HG02678 (cell line): ENCODE results near the gene PPIP5K1.

Source experiments
- ATAC-seq: cut with Tn5 transposase; IDR thresholded peaks from one replicate; pipeline ENCODE4 v1.9.1; 2021; ENCODE audit warnings: mild to moderate bottlenecking, moderate library complexity; ENCODE audit not compliant: unreplicated experiment

The PPIP5K1 gene

DNA sequence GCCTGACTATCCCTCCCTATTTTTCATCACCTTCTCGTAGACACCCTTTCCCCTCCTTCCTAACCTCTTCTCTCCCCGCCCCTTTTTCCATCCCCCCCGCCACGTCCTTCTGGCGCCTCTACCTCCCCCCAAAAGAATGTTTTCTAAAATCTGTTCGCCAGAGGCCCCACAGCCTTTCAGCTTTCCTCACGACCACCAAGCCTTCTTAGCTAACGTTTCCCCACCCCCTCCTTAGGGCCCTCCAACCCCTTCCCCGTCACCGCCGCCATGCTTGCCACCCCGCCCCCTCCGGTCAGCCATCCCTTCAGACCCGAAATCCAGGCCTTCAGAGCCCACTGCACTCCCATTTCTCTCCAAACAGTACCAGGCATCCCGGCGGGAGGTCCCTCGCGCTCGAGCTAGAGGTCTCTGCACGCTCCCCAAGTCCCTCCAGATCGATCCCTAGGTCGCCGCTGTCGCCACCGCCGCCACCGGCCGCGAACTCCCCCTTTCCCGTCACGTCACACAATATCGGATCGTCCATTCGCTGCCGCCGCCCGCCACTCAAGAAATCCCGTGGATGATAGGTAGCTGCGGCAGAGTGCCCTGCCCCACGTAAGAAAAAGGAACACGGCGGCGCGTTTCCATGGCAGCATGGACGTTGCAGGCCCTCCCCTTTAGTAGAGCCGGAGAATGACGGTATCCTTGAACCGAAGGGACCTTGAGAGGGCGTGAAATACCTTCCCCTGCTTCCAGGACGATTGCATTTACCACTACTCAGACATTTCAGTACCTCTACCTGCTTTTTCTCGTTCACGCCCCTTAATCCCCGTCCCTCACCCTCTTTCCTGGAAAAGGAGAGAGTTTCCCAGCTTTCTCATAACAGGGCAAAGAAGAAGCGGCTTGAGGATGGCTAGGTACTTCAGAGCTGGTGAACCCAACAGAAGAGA, 97.1 kb downstream of the PPIP5K1 start, which contains the start of gene TP53BP1:
Gene TP53BP1, minus strand, starts transcription at position 484 of the 929 bp plus-strand sequence. Its CDS starts 113 bp downstream, at position 371.
- ATAC-seq, result peak; percentile 99

GRCh38 chr15:43492266-43492665, 97.7 kb downstream of the PPIP5K1 start:
- ATAC-seq, result no peak

GRCh38 chr15:43489191-43489590, 100.8 kb downstream of the PPIP5K1 start:
- ATAC-seq, result no peak

DNA sequence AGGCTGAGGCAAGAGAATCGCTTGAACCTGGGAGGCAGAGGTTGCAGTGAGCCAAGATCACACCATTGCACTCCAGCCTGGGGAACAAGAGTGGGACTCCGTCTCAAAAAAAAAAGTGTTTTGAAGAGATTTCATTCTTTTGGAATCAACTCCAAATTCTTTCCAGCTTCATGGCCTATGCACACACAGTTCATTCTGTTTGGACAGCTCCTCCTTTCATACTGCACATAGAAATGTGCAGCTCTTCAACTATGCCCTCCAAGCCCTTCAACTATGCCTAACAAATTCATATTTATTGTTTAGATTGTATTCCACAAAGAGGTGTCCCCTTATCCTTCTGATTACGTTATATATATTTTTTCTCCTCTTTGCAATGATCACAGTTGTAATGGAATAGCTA, 101.2 kb downstream of the PPIP5K1 start:
- ATAC-seq, result no peak

DNA sequence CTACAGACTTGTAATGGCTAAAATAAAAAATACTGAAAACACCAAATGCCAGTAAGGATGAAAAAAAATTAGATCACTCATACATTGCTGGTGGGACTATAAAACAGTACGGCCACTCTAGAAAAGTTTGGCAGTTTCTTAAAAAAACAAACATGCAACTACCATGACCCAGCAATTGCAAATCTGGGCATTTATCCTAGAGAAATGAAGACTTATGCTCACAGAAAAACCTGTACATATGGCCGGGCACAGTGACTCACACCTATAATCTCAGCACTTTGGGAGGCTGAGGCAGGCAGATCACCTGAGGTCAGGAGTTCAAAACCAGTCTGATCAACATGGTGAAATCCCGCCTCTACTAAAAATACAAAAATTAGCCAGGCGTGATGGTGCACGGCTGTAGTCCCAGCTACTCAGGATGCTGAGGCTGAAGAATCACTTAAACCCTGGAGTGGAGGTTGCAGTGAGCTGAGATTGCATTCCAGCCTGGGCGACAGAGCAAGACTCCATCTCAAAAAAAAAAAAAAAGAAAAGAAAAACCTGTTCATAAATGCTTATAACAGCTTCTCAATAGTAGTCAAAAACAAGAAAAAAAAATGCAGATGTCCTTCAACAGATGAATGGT, 102.6 kb downstream of the PPIP5K1 start:
- ATAC-seq, result no peak

- ATAC-seq, result no peak
These were observed 105.6 kb downstream of the PPIP5K1 start for GRCh38 chr15:43484455-43484854.
